Globus pallidus (tissue), 1 donor: ENCODE results near the gene FBXL20.
A peak's percentile ranks its signal among the peaks of the same experiment; 100 is the strongest.
"Not testable (repeated sequence)": the region's sequence is repeated elsewhere in the genome, so short reads cannot be mapped to it uniquely, and the experiment has no call there.

ENCODE experiments used
- DNase-seq: peaks from one replicate; pipeline ENCODE4 v3.0.0-alpha.2; 2015; ENCODE audit warnings: low spot score

FBXL20 gene

GRCh38 chr17:39327109-39327508 is 74.3 kb downstream of the FBXL20 start:
- DNase-seq = no peak

GRCh38 chr17:39325528-39326240 is 75.7 kb downstream of the FBXL20 start:
- DNase-seq = peak; percentile 40

GRCh38 chr17:39318636-39319035 is 82.8 kb downstream of the FBXL20 start:
- no peak for DNase-seq

DNA sequence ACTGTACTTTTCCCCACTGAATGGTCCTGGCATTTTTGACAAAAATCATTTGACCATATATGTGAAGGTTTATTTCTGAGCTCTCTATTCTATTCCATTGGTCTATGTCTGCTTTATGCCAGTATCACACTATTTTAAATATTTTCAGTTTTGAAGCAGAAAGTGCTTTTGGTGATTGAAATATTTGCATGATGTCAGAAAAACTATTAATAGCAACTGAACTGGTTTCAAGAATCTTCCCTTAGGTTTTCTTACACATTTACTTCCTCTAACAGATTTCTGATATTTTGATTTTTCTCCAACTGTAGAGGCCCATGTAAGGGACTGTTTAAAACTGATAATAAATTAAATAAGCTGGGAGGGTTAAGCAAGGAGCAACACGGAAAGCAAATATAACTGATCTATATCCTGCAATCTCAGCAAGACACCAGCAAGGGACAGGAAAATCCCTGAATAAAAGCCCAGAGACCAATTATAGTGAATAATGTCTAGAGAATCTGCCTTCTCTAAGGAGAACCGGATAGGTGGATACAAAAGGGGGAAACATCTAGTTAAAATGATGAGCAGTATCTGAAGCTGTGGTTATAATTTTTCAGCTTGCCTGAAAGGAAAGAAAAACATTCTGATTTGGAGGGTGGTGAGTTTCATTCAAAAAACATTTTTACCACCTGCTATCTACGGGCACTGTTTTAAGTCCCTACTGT is 94.8 kb downstream of the FBXL20 start:
- no peak for DNase-seq

- peak; percentile 7 for DNase-seq
Measured at GRCh38 chr17:39305978-39306377, 95.4 kb downstream of the FBXL20 start.

DNA sequence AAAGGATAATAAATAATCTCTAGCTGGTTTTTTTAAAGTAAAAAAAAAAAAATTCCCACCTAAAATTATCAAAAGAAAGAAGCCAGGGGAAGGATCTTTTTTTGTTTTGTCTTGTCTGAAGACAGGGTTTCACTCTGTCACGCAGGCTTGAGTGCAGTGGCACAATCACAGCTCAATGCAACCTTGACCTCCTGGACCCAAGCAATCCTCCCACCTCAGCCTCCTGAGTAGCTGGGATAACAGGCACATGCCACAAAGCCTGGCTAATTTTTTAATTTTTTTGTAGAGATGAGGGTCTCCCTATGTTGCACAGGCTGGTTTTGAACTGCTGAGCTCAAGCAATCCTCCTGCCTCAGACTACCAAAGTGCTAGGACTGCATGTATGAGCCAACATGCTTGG is 97.2 kb downstream of the FBXL20 start:
- DNase-seq = no peak

DNA sequence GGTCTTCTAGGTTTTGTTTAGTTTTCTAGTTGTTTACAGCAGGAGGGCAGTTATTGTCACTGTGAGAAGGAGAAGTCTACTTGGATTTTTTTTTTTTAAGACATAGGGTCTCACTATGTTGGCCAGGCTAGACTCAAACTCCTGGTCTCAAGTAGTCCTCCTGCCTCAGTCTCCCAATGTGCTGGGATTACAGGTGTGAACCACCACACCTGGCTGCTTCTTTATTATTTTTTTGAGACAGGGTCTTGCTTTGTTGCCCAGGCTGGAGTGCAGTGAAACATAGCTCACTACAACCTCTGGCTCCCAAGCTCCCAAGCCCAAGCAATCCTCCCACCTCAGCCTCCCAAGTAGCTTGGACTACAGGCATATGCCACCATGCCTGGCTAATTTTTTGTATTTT is 107.4 kb downstream of the FBXL20 start:
- no peak for DNase-seq

DNA sequence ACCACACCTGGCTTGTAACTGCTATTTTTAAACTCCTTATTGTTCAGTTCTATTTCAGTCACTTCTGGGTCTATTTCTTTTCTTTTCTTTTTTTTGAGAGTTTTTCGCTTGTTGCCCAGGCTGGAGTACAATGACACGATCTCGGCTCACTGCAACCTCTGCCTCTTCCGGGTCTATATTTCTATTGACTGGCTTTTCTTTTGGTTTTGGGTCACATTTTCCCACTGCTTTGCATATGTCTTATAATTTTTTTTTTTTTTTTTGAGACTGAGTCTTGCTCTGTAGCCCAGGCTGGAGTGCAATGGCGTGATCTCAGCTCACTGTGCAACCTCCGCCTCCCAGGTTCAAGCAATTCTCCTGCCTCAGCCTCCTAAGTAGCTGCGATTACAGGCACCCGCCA is 108.9 kb downstream of the FBXL20 start:
- not testable (repeated sequence) for DNase-seq

- not testable (repeated sequence) for DNase-seq
Measured at GRCh38 chr17:39286513-39286912, 114.9 kb downstream of the FBXL20 start.

DNA sequence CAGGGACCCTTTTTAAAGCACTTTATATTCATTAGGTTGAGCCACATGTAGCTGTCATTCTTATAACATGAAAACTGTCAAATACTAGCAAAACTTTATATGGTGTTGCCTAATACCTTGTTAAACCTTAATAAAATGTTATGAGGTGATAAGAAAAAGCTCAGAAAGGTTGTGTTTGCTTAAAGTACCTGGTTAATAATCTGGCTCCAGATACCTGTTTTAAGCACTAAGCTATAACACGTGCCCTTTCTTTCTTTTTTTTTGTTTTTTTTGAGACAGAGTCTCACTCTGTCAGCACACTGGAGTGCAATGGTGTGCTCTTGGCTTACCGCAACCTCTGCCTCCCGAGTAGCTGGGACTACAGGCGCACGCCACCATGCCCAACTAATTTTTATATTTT is 116.7 kb downstream of the FBXL20 start:
- no peak for DNase-seq

GRCh38 chr17:39283896-39284295 is 117.5 kb downstream of the FBXL20 start:
- DNase-seq = no peak

DNA sequence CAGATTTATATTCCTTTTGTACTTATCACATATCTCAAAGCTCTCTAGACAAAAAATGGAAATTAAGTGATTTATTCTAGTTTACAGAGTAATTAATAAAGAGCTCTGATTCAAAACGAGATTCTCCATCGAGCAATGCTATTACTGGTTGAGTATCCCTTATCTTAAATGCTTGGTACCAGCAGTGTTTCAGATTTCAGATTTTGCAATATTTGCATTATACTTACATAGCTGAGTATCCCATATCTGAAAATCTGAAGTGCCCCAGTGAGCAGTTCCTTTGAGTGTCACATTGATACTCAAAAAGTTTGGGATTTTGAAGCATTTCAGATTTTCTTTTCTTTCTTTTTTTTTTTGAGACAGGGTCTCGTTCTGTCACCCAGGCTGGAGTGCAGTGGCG is 118.3 kb downstream of the FBXL20 start:
- DNase-seq = no peak

DNA sequence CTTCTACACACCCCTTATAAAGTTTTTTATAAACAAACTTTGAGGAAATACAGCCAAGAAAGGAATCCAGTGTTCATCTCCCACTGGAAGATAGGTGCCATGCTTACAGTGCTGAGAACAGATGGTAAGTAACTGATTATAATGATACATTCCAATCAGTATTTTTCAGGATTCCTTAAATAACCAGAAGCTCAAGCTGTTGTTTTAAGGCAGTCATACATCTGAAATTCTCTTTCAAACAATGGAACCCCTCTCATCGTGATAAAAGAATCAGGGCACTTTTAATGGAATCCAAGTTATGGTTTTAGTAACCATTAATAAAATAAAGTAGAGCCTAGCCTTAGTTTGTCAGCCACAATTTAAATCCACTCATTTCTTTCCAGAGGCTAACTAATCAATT is 119.6 kb downstream of the FBXL20 start:
- DNase-seq = no peak

DNA sequence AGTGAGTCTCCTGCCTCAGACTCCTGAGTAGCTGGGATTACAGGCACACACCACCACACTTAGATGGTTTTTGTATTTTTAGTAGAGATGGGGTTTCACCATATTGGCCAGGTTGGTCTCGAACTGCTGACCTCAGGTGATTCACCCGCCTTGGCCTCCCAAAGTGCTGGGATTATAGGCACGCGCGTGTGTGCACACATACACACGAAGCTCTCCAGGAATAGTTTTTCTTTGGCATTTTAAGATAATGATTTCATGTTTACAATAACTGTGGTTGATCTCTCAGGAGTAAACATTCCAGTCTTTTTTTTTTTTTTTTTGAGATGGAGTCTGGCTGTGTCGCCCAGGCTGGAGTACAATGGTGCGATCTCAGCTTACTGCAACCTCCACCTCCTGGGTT is 123.2 kb downstream of the FBXL20 start:
- not testable (repeated sequence) for DNase-seq

- no peak for DNase-seq
Measured at GRCh38 chr17:39277110-39277509, 124.3 kb downstream of the FBXL20 start.

GRCh38 chr17:39276113-39276512 is 125.3 kb downstream of the FBXL20 start:
- no peak for DNase-seq

- no peak for DNase-seq
Measured at GRCh38 chr17:39271546-39271945, 129.9 kb downstream of the FBXL20 start.

DNA sequence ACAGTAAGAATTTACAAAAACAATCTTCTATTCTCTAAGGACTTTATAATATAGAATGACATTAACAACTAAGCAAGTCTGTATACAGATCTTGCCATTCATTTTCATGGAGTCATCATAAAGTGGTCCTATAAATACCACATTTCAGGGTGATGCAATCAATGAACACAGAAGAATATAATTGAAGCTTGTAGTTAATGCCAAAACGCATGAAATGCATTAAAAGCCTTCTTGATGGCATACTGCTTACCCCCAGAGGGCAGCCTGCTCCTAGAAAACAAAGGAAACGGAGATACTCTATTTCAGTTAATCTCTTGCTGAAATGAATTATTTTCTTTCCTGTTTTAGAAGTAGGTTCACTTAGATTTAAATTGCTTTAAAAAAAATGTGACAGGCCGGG is 130.5 kb downstream of the FBXL20 start:
- DNase-seq = peak; percentile 25

DNA sequence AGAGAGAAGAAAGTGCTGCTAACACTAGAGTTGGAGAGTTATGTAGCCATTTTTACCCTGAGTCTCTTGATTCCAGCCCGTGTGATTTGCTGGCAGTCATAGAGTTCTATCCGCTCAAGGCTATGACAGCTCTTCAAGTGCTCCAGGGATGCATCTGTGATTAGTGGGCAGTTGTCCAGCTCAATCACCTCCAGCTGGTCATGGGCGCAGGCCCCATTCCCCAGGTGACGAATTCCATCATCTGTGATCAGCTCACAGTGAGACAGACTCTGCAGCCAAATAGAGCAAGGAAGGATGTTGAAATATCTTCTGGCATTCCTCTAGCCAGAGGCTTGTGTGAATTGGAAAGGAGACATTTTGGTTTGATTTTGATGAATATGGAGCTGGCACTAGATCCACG is 137.3 kb downstream of the FBXL20 start:
- no peak for DNase-seq

GRCh38 chr17:39261286-39261685 is 140.1 kb downstream of the FBXL20 start:
- DNase-seq = no peak

DNA sequence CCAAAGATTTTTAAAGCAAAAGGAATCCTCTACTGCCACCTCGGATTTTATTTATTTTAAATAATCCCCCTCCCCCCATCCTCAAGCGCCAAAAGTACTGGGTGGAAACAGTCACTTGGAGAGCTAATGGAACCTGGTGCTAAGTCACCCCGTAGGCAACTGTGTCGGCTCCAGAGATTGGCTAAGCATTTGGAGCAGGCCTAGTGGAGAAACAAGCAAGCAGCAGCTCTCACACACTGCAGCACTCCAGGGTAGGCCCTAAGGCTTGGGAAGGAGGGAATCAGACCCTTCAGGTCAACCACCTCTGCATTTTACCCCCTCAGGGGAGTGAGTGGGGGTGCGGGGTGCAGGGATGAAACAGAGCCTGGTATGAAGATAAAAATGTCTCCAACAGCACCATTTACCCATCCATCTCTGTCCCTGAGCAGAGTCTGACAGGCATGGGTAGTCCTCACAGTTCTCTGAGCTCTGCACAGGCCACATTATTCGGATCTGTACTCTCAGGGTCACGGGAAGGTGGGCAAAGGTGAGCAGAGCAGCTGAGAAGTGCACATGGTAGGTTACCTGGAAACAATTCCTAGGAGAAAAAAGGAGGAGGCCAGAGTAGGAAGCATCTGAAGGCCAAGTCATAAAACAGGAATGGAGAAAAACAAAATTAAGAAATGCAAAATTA is 148.5 kb downstream of the FBXL20 start:
- DNase-seq = no peak

DNA sequence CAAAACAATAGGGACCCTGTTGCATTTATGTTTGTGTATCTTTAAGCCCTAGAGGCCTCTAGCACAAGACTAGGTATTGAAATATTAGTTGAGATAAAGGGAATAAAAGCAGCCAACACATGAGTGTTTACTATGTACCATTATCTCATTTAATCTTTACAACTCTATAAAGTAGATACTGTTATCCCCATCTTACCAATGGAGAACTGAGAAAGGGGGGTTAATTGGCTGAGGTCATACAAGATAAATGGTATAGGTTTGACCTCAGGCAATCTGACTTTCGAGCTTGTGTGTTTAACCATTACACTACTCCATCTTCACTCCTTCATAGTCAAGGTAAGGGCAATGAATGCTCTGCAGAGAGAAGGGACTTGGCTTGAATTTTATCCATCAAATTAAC is 149.4 kb downstream of the FBXL20 start:
- no peak for DNase-seq

DNA sequence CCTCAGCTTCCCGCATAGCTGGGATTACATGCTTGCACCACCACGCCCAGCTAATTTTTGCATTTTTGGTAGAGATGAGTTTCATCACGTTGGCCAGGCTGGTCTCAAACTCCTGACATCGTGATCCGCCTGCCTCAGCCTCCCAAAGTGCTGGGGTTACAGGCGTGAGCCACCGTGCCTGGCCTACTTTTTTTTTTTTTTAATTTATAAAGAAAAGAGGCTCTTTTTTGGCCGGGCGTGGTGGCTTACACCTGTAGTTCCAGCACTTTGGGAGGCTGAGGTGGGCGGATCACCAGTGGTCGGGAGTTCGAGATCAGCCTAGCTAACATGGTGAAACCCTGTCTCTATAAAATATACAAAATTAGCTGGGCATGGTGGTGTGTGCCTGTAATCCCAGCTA is 151.3 kb downstream of the FBXL20 start:
- DNase-seq = not testable (repeated sequence)
